IMR-90 (cell line): Measurements from ENCODE around the gene MSLN. TPM values are rescaled to one million over a fixed set of nuclear protein-coding genes. Genes with fewer than 3 reads are reported as not detected.

Experiments
- ATAC-seq: fragments of 200-7000 bp; cut with Tn5 transposase; 2 replicates; pipeline ENCODE4 v1.9.1; 2020; ENCODE audit warnings: low read depth, mild to moderate bottlenecking, moderate library complexity
- BruUV-seq: library from RNA; stranded (reverse); fragments of 400-500 nt; replicated peaks from 2 replicates; lab custom pipeline; 2021; lab: Mats Ljungman, UMichigan
- CTCF ChIA-PET: fragments of 300-600 bp; formaldehyde crosslinking; extraction: SDS; loops from one replicate; lab custom pipeline; 2021; ENCODE audit warnings: antibody characterized with exemption; lab: Yijun Ruan, JAX
- POLR2A ChIA-PET: fragments of 300-600 bp; sonication (Branson Sonifier 250); formaldehyde crosslinking; loops from one replicate; lab custom pipeline; 2022; ENCODE audit warnings: antibody characterized with exemption; ENCODE audit not compliant: unreplicated experiment; lab: Charles Lee
- DNase-seq: peaks from one replicate; pipeline ENCODE4 v3.0.0; 2013
- H2AFZ ChIP-seq: replicated peaks from 2 replicates; pipeline ENCODE3; 2013; ENCODE audit warnings: low read length, mild to moderate bottlenecking; ENCODE audit not compliant: poor library complexity
- H2AK5ac ChIP-seq: 2 replicates; pipeline ENCODE4 v1.6.1; 2013; ENCODE audit warnings: low read depth, low read length, inconsistent platforms
- H2AK9ac ChIP-seq: replicated peaks from 2 replicates; pipeline ENCODE3; 2013; ENCODE audit warnings: mild to moderate bottlenecking, low read depth, low read length, moderate library complexity; ENCODE audit not compliant: poor library complexity
- H2BK120ac ChIP-seq: 2 replicates; pipeline ENCODE4 v1.6.1; 2013; ENCODE audit warnings: low read depth, low read length, inconsistent platforms
- H2BK15ac ChIP-seq: 3 replicates; pipeline ENCODE4 v1.6.1; 2013; ENCODE audit warnings: low read depth, low read length, inconsistent platforms
- H2BK20ac ChIP-seq: 2 replicates; pipeline ENCODE4 v1.6.1; 2013; ENCODE audit warnings: low read depth, mild to moderate bottlenecking, inconsistent platforms, low read length, moderate library complexity
- H2BK5ac ChIP-seq: 2 replicates; pipeline ENCODE4 v1.6.1; 2013; ENCODE audit warnings: mild to moderate bottlenecking, low read depth, low read length, inconsistent platforms; ENCODE audit not compliant: poor library complexity, severe bottlenecking
- H3K14ac ChIP-seq: replicated peaks from 2 replicates; pipeline ENCODE4 v1.6.1; 2013; ENCODE audit warnings: low read depth, low read length, inconsistent platforms
- H3K18ac ChIP-seq: 2 replicates; pipeline ENCODE4 v1.6.1; 2013; ENCODE audit warnings: low read depth, low read length, control low read depth
- H3K23ac ChIP-seq: 2 replicates; pipeline ENCODE4 v1.6.1; 2013; ENCODE audit warnings: low read depth, low read length, inconsistent platforms
- H3K27ac ChIP-seq: 2 replicates; pipeline ENCODE4 v1.5.1; 2013; ENCODE audit warnings: mild to moderate bottlenecking, control low read depth, low read length; ENCODE audit not compliant: insufficient read depth
- H3K27me3 ChIP-seq: 2 replicates; pipeline ENCODE4 v1.6.1; 2013; ENCODE audit warnings: low read length; ENCODE audit not compliant: control insufficient read depth, insufficient read depth
- H3K36me3 ChIP-seq: 2 replicates; pipeline ENCODE4 v1.6.1; 2013; ENCODE audit warnings: low read length, mixed read lengths; ENCODE audit not compliant: control insufficient read depth, insufficient read depth
- H3K4ac ChIP-seq: 2 replicates; pipeline ENCODE4 v1.6.1; 2013; ENCODE audit warnings: low read depth, low read length, inconsistent platforms
- H3K4me1 ChIP-seq: 2 replicates; pipeline ENCODE4 v1.6.1; 2013; ENCODE audit warnings: low read length, mixed read lengths; ENCODE audit not compliant: control insufficient read depth, insufficient read depth
- H3K4me2 ChIP-seq: 2 replicates; pipeline ENCODE4 v1.6.1; 2013; ENCODE audit warnings: low read depth, mild to moderate bottlenecking, control low read depth, low read length, moderate library complexity
- H3K4me3 ChIP-seq: 2 replicates; pipeline ENCODE4 v1.5.1; 2013; ENCODE audit warnings: low read depth, mild to moderate bottlenecking, control low read depth, low read length, moderate library complexity; ENCODE audit not compliant: insufficient read depth
- H3K56ac ChIP-seq: 2 replicates; pipeline ENCODE4 v1.6.1; 2013; ENCODE audit warnings: low read length, inconsistent platforms; ENCODE audit not compliant: insufficient read depth; ENCODE audit errors: extremely low read depth
- H3K79me1 ChIP-seq, 2 experiments: 2 replicates each; pipeline ENCODE4 v1.6.1; 2013; ENCODE audit warnings: low read length in 2 of 2, inconsistent platforms in 1 of 2, low read depth in 1 of 2
- H3K9ac ChIP-seq: 2 replicates; pipeline ENCODE4 v1.6.1; 2013; ENCODE audit warnings: low read depth, low read length, control low read depth
- H3K9me1 ChIP-seq: 2 replicates; pipeline ENCODE4 v1.6.1; 2013; ENCODE audit warnings: low read length, inconsistent platforms; ENCODE audit not compliant: insufficient read depth
- H3K9me3 ChIP-seq: 2 replicates; pipeline ENCODE4 v1.6.1; 2013; ENCODE audit warnings: low read length; ENCODE audit not compliant: control insufficient read depth, insufficient read depth
- H4K20me1 ChIP-seq: 2 replicates; pipeline ENCODE4 v1.6.1; 2013; ENCODE audit warnings: low read length, inconsistent platforms; ENCODE audit not compliant: insufficient read depth
- H4K5ac ChIP-seq: 2 replicates; pipeline ENCODE4 v1.6.1; 2013; ENCODE audit warnings: mild to moderate bottlenecking, low read depth, low read length, control low read depth
- H4K8ac ChIP-seq, 2 experiments: 2 replicates each; pipeline ENCODE4 v1.6.1; 2013; ENCODE audit warnings: low read depth in 2 of 2, low read length in 2 of 2, control low read depth in 1 of 2, inconsistent platforms in 1 of 2
- H4K91ac ChIP-seq: 2 replicates; pipeline ENCODE4 v1.6.1; 2013; ENCODE audit warnings: low read depth, low read length, inconsistent platforms; ENCODE audit not compliant: insufficient read depth
- CEBPB ChIP-seq: IDR thresholded peaks from 2 replicates; pipeline ENCODE4 v1.6.1; 2012; ENCODE audit warnings: low read depth, low read length, improper control_type of control experiment
- CTCF ChIP-seq: conservative IDR thresholded peaks from 2 replicates; pipeline ENCODE4 v1.5.1; 2012; ENCODE audit warnings: mild to moderate bottlenecking, low read depth, low read length, improper control_type of control experiment
- FOS ChIP-seq: fragments of 150-350 bp; IDR thresholded peaks from 2 replicates; pipeline ENCODE4 v1.6.1; 2016; ENCODE audit warnings: low read depth, low read length
- NFE2L2 ChIP-seq: fragments of 150-350 bp; IDR thresholded peaks from 2 replicates; pipeline ENCODE4 v1.6.1; 2016; ENCODE audit warnings: low read depth, mild to moderate bottlenecking, low read length
- POLR2A ChIP-seq: IDR thresholded peaks from 2 replicates; pipeline ENCODE4 v1.6.1; 2012; ENCODE audit warnings: mild to moderate bottlenecking, low read depth, low read length
- RCOR1 ChIP-seq: IDR thresholded peaks from 2 replicates; pipeline ENCODE4 v1.6.1; 2012; ENCODE audit warnings: mild to moderate bottlenecking, low read length, improper control_type of control experiment; ENCODE audit not compliant: insufficient replicate concordance
- RFX5 ChIP-seq: IDR thresholded peaks from 2 replicates; pipeline ENCODE4 v1.8.0; 2012; ENCODE audit warnings: low read depth, mild to moderate bottlenecking, low read length, moderate library complexity
- SMC3 ChIP-seq: fragments of 150-350 bp; IDR thresholded peaks from 2 replicates; pipeline ENCODE4 v1.6.1; 2016; ENCODE audit warnings: low read depth, mild to moderate bottlenecking, antibody characterized with exemption, low read length, moderate library complexity
- USF2 ChIP-seq: fragments of 150-350 bp; IDR thresholded peaks from 2 replicates; pipeline ENCODE4 v1.6.1; 2017; ENCODE audit warnings: mild to moderate bottlenecking, antibody characterized with exemption, low read length, low read depth
- WGBS, 2 experiments: methylation state at CpG; one replicate each; pipeline versions ENCODE4 v1.1.5 to v1.1.7; 2013; ENCODE audit warnings: missing lambda C conversion rate in 2 of 2; ENCODE audit not compliant: insufficient read length in 1 of 2; ENCODE audit errors: extremely low coverage in 2 of 2; 5-methylcytosine and 5-hydroxymethylcytosine counted together
- dilution Hi-C: fragments of 300-500 bp; cut with HindIII; formaldehyde crosslinking; loops from one replicate; pipeline ENCODE4 v1.14.3; 2018; ENCODE audit warnings: low sequenced_read_pairs; ENCODE audit not compliant: unreplicated experiment
- in situ Hi-C: fragments of 300-500 bp; cut with MboI; formaldehyde crosslinking; loops from 3 replicates; pipeline ENCODE4 v1.14.3; 2019; ENCODE audit warnings: low sequenced_read_pairs, inconsistent platforms, mixed read lengths
- intact Hi-C: fragments of 100-400 bp; cut with micrococcal nuclease; formaldehyde crosslinking; loops from 2 replicates; pipeline ENCODE4 v1.10.0; 2022
- polyA plus RNA-seq, 3 experiments: library from polyadenylated mRNA; depleted of rRNA; stranded (reverse); fragments of >200 nt; gene quantifications; 2 replicates each; pipeline ENCODE4 v1.2.3, GENCODE V29; 2012; ENCODE audit warnings: low replicate concordance in 1 of 3
- total RNA-seq: library from RNA; depleted of rRNA; stranded (reverse); fragments of >200 nt; gene quantifications from 2 replicates; pipeline ENCODE4 v1.2.3, GENCODE V29; 2012

Gene MSLN
- total and polyA plus RNA-seq, 2 of the 4 experiments (the other 2 are of a cell fraction), result 0.14 TPM; not detected in 1

- no peaks in the 10 kb centered on the region for H3K9me1 ChIP-seq
- H3K56ac ChIP-seq, result no peak overlapping the region
- in situ Hi-C loops (no loop called here), dilution Hi-C loops (no loop called here), intact Hi-C loops (no loop called here)
- no peak overlapping the region for H3K4me2 ChIP-seq
- no peaks in the 10 kb centered on the region for H3K4me1 ChIP-seq
- H3K36me3 ChIP-seq, result no peaks in the 10 kb centered on the region
- H2AK5ac ChIP-seq, result no peak overlapping the region
- no peaks in the 10 kb centered on the region for H4K20me1 ChIP-seq
- no peak overlapping the region for H2BK20ac ChIP-seq
- H2BK5ac ChIP-seq, result no peak overlapping the region
- no peak overlapping the region for H2BK120ac ChIP-seq
- peaks cover 4% of the 10 kb centered on the region; the same call in 1 of the 2 replicates for H3K27me3 ChIP-seq
- TF ChIP-seq USF2 (no peak), CTCF (no peak), SMC3 (no peak), RCOR1 (no peak), FOS (no peak), NFE2L2 (no peak), RFX5 (no peak), CEBPB (no peak), POLR2A (no peak)
- no peaks in the 10 kb centered on the region for H3K79me1 ChIP-seq
- no peak overlapping the region for H3K4me3 ChIP-seq
- no peak overlapping the region for H4K91ac ChIP-seq
- no peak overlapping the region for H2AFZ ChIP-seq
- H3K18ac ChIP-seq, result no peak overlapping the region
- no peak overlapping the region for H3K23ac ChIP-seq
- H3K14ac ChIP-seq, result no peak overlapping the region
- H2BK15ac ChIP-seq, result no peak overlapping the region
- 77% methylated on average over 5 of the region's 13 CpGs; no CpG with 5 or more reads in 1 of the 2 experiments for WGBS, 2 experiments
- no peak overlapping the region for H4K8ac ChIP-seq
- no peak overlapping the region for H3K27ac ChIP-seq
- H3K9ac ChIP-seq, result no peak overlapping the region
- no peak overlapping the region for H4K5ac ChIP-seq
- no peak for ATAC-seq
- ChIA-PET POLR2A (no interaction called here), CTCF (no interaction called here)
- H3K9me3 ChIP-seq, result no peaks in the 10 kb centered on the region
- no peak overlapping the region for H3K4ac ChIP-seq
- no peak overlapping the region for H2AK9ac ChIP-seq
- no peak for DNase-seq
- BruUV-seq, result no TSS peak
These were observed 13.9 kb upstream of the MSLN start for GRCh38 chr16:746637-747036.
